ENCODE data around the gene TBXA2R.

Gene TBXA2R

GRCh38 chr19:3556978-3557460 is 49.7 kb downstream of the TBXA2R start:
- 0 out of 2 replicates have a peak, but pooled peaks cover 6% of the 10 kb centered on the region for H3K27me3 ChIP-seq (ENCODE audit: control insufficient read depth, insufficient read depth, low read length)
- peaks cover 4% of the 10 kb centered on the region; the same call in 1 of the 2 replicates for H3K4me1 ChIP-seq (ENCODE audit: control insufficient read depth, insufficient read depth, low read length)
- no peaks in the 10 kb centered on the region for H3K9me3 ChIP-seq (ENCODE audit: control insufficient read depth, insufficient read depth, low read length)
- no peak overlapping the region for H3K27ac ChIP-seq (ENCODE audit: low read depth, low read length)
- peak overlapping the region; percentile 91 for H3K4me3 ChIP-seq (ENCODE audit: low read depth, low read length)
- peak overlapping the region; percentile 54; the same call in 1 of the 2 replicates for H3K9ac ChIP-seq (ENCODE audit: low read depth, low read length)
- H3K36me3 ChIP-seq (ENCODE audit: control insufficient read depth, insufficient read depth, low read length): no peaks in the 10 kb centered on the region

GRCh38 chr19:3556423-3556977 is 50.2 kb downstream of the TBXA2R start:
- H3K27ac ChIP-seq (ENCODE audit: low read depth, low read length): no peak overlapping the region
- peak overlapping the region; percentile 54; the same call in 1 of the 2 replicates for H3K9ac ChIP-seq (ENCODE audit: low read depth, low read length)
- no peaks in the 10 kb centered on the region for H3K36me3 ChIP-seq (ENCODE audit: control insufficient read depth, insufficient read depth, low read length)
- peaks cover 4% of the 10 kb centered on the region; the same call in 1 of the 2 replicates for H3K4me1 ChIP-seq (ENCODE audit: control insufficient read depth, insufficient read depth, low read length)
- peak overlapping the region; percentile 91 for H3K4me3 ChIP-seq (ENCODE audit: low read depth, low read length)
- H3K27me3 ChIP-seq (ENCODE audit: control insufficient read depth, insufficient read depth, low read length): 0 out of 2 replicates have a peak, but pooled peaks cover 6% of the 10 kb centered on the region
- no peaks in the 10 kb centered on the region for H3K9me3 ChIP-seq (ENCODE audit: control insufficient read depth, insufficient read depth, low read length)

GRCh38 chr19:3555653-3556422 is 50.8 kb downstream of the TBXA2R start:
- Histone ChIP-seq H3K36me3 (ENCODE audit: control insufficient read depth, insufficient read depth, low read length) (no peaks in the 10 kb centered on the region), H3K4me3 (ENCODE audit: low read depth, low read length) (peak overlapping the region; percentile 91; the same call in 1 of the 2 replicates), H3K27me3 (ENCODE audit: control insufficient read depth, insufficient read depth, low read length) (0 out of 2 replicates have a peak, but pooled peaks cover 6% of the 10 kb centered on the region), H3K9ac (ENCODE audit: low read depth, low read length) (no peak overlapping the region), H3K27ac (ENCODE audit: low read depth, low read length) (no peak overlapping the region), H3K9me3 (ENCODE audit: control insufficient read depth, insufficient read depth, low read length) (no peaks in the 10 kb centered on the region), H3K4me1 (ENCODE audit: control insufficient read depth, insufficient read depth, low read length) (peaks cover 4% of the 10 kb centered on the region; the same call in 1 of the 2 replicates)

GRCh38 chr19:3554254-3555083 is 52.2 kb downstream of the TBXA2R start:
- Histone ChIP-seq H3K36me3 (ENCODE audit: control insufficient read depth, insufficient read depth, low read length) (no peaks in the 10 kb centered on the region), H3K27ac (ENCODE audit: low read depth, low read length) (no peak overlapping the region), H3K9me3 (ENCODE audit: control insufficient read depth, insufficient read depth, low read length) (no peaks in the 10 kb centered on the region), H3K9ac (ENCODE audit: low read depth, low read length) (no peak overlapping the region), H3K27me3 (ENCODE audit: control insufficient read depth, insufficient read depth, low read length) (0 out of 2 replicates have a peak, but pooled peaks cover 6% of the 10 kb centered on the region), H3K4me1 (ENCODE audit: control insufficient read depth, insufficient read depth, low read length) (peaks cover 4% of the 10 kb centered on the region; the same call in 1 of the 2 replicates), H3K4me3 (ENCODE audit: low read depth, low read length) (no peak overlapping the region)

- Histone ChIP-seq H3K9ac (ENCODE audit: low read depth, low read length) (no peak overlapping the region), H3K4me1 (ENCODE audit: control insufficient read depth, insufficient read depth, low read length) (peaks cover 4% of the 10 kb centered on the region; the same call in 1 of the 2 replicates), H3K27me3 (ENCODE audit: control insufficient read depth, insufficient read depth, low read length) (0 out of 2 replicates have a peak, but pooled peaks cover 3% of the 10 kb centered on the region), H3K4me3 (ENCODE audit: low read depth, low read length) (no peak overlapping the region), H3K36me3 (ENCODE audit: control insufficient read depth, insufficient read depth, low read length) (no peaks in the 10 kb centered on the region; the same call in 1 of the 2 replicates), H3K27ac (ENCODE audit: low read depth, low read length) (no peak overlapping the region), H3K9me3 (ENCODE audit: control insufficient read depth, insufficient read depth, low read length) (no peaks in the 10 kb centered on the region)
Measured at GRCh38 chr19:3551792-3552095, 54.9 kb downstream of the TBXA2R start.

- no peak overlapping the region for H3K27ac ChIP-seq (ENCODE audit: low read depth, low read length)
- H3K9me3 ChIP-seq (ENCODE audit: control insufficient read depth, insufficient read depth, low read length): no peaks in the 10 kb centered on the region
- H3K27me3 ChIP-seq (ENCODE audit: control insufficient read depth, insufficient read depth, low read length): no peaks in the 10 kb centered on the region
- no peaks in the 10 kb centered on the region for H3K4me1 ChIP-seq (ENCODE audit: control insufficient read depth, insufficient read depth, low read length)
- H3K9ac ChIP-seq (ENCODE audit: low read depth, low read length): no peak overlapping the region
- peaks cover 3% of the 10 kb centered on the region; the same call in 1 of the 2 replicates for H3K36me3 ChIP-seq (ENCODE audit: control insufficient read depth, insufficient read depth, low read length)
- no peak overlapping the region for H3K4me3 ChIP-seq (ENCODE audit: low read depth, low read length)
Measured at GRCh38 chr19:3550947-3551791, 55.5 kb downstream of the TBXA2R start.

GRCh38 chr19:3549816-3550215 is 56.9 kb downstream of the TBXA2R start:
- no peaks in the 10 kb centered on the region for H3K9me3 ChIP-seq (ENCODE audit: control insufficient read depth, insufficient read depth, low read length)
- H3K4me1 ChIP-seq (ENCODE audit: control insufficient read depth, insufficient read depth, low read length): no peaks in the 10 kb centered on the region
- H3K9ac ChIP-seq (ENCODE audit: low read depth, low read length): no peak overlapping the region
- H3K36me3 ChIP-seq (ENCODE audit: control insufficient read depth, insufficient read depth, low read length): peaks cover 7% of the 10 kb centered on the region; the same call in 1 of the 2 replicates
- H3K4me3 ChIP-seq (ENCODE audit: low read depth, low read length): no peak overlapping the region
- no peak overlapping the region for H3K27ac ChIP-seq (ENCODE audit: low read depth, low read length)
- H3K27me3 ChIP-seq (ENCODE audit: control insufficient read depth, insufficient read depth, low read length): no peaks in the 10 kb centered on the region

- no peak overlapping the region for H3K9ac ChIP-seq (ENCODE audit: low read depth, low read length)
- H3K27me3 ChIP-seq (ENCODE audit: control insufficient read depth, insufficient read depth, low read length): no peaks in the 10 kb centered on the region
- H3K4me1 ChIP-seq (ENCODE audit: control insufficient read depth, insufficient read depth, low read length): no peaks in the 10 kb centered on the region
- peaks cover 7% of the 10 kb centered on the region; the same call in 1 of the 2 replicates for H3K36me3 ChIP-seq (ENCODE audit: control insufficient read depth, insufficient read depth, low read length)
- no peaks in the 10 kb centered on the region for H3K9me3 ChIP-seq (ENCODE audit: control insufficient read depth, insufficient read depth, low read length)
- no peak overlapping the region for H3K4me3 ChIP-seq (ENCODE audit: low read depth, low read length)
- no peak overlapping the region for H3K27ac ChIP-seq (ENCODE audit: low read depth, low read length)
Measured at GRCh38 chr19:3548606-3549005, 58.1 kb downstream of the TBXA2R start.

- no peak overlapping the region for H3K9ac ChIP-seq (ENCODE audit: low read depth, low read length)
- no peak overlapping the region for H3K27ac ChIP-seq (ENCODE audit: low read depth, low read length)
- no peaks in the 10 kb centered on the region for H3K4me1 ChIP-seq (ENCODE audit: control insufficient read depth, insufficient read depth, low read length)
- no peak overlapping the region for H3K4me3 ChIP-seq (ENCODE audit: low read depth, low read length)
- H3K9me3 ChIP-seq (ENCODE audit: control insufficient read depth, insufficient read depth, low read length): no peaks in the 10 kb centered on the region
- no peaks in the 10 kb centered on the region for H3K27me3 ChIP-seq (ENCODE audit: control insufficient read depth, insufficient read depth, low read length)
- H3K36me3 ChIP-seq (ENCODE audit: control insufficient read depth, insufficient read depth, low read length): peaks cover 7% of the 10 kb centered on the region; the same call in 1 of the 2 replicates
Measured at GRCh38 chr19:3547767-3548282, 58.9 kb downstream of the TBXA2R start.

GRCh38 chr19:3547301-3547731 is 59.4 kb downstream of the TBXA2R start:
- Histone ChIP-seq H3K4me3 (ENCODE audit: low read depth, low read length) (no peak overlapping the region), H3K27me3 (ENCODE audit: control insufficient read depth, insufficient read depth, low read length) (no peaks in the 10 kb centered on the region), H3K9ac (ENCODE audit: low read depth, low read length) (no peak overlapping the region), H3K27ac (ENCODE audit: low read depth, low read length) (no peak overlapping the region), H3K4me1 (ENCODE audit: control insufficient read depth, insufficient read depth, low read length) (no peaks in the 10 kb centered on the region), H3K36me3 (ENCODE audit: control insufficient read depth, insufficient read depth, low read length) (peaks cover 7% of the 10 kb centered on the region; the same call in 1 of the 2 replicates), H3K9me3 (ENCODE audit: control insufficient read depth, insufficient read depth, low read length) (no peaks in the 10 kb centered on the region)

Data from HUES48 (cell line).